Measurements from ENCODE around the gene SMAD4. TPM values are rescaled to one million over a fixed set of nuclear protein-coding genes. Genes with fewer than 3 reads are reported as not detected.

SMAD4 gene
- polyA plus RNA-seq, 3 donors from 2014 or later: 38.8 to 67.2 (median 39.0) TPM

DNA sequence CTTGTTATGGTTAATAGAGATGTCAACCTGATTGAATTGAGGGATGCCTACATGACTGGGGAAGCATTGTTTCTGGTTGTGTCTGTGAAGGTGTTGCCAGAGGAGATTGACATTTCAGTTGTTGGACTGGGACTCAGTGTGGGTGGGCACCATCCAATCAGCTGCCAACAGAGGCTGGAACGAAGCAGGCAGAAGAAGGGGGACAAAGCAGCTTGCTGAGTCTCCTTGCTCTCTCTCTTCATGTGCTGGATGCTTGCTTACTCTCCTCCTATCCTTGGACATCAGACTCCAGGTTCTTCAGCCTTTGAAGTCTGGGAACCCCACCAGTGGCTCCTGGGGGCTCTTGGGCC lies 22.2 kb upstream of the SMAD4 start:
- DNase-seq: no peak
- H3K27ac Mint-ChIP-seq: no peak overlapping the region
- H3K27me3 Mint-ChIP-seq (ENCODE audit: low read depth in 3 of 3): peaks cover 0 to 2% (median 0%) of the 10 kb centered on the region in 3 donors
- H3K4me3 Mint-ChIP-seq: no peak overlapping the region
- no peaks in the 10 kb centered on the region for H3K4me1 Mint-ChIP-seq
- peaks cover 0 to 1% (median 0%) of the 10 kb centered on the region in 6 donors for H3K9me3 Mint-ChIP-seq
- H3K36me3 Mint-ChIP-seq: peaks cover 0 to 4% (median 0%) of the 10 kb centered on the region in 3 donors

GRCh38 chr18:51009072-51009471 lies 20.9 kb upstream of the SMAD4 start:
- Mint-ChIP-seq H3K27ac (no peak overlapping the region), H3K9me3 (no peaks in the 10 kb centered on the region), H3K36me3 (peaks cover 0 to 8% (median 0%) of the 10 kb centered on the region in 3 donors), H3K4me1 (no peaks in the 10 kb centered on the region), H3K27me3 (ENCODE audit: low read depth in 3 of 3) (peaks cover 0 to 2% (median 1%) of the 10 kb centered on the region in 3 donors), H3K4me3 (no peak overlapping the region)
- no peak for DNase-seq

GRCh38 chr18:51010218-51010617 lies 19.8 kb upstream of the SMAD4 start:
- no peaks in the 10 kb centered on the region for H3K9me3 Mint-ChIP-seq
- H3K4me1 Mint-ChIP-seq: no peaks in the 10 kb centered on the region
- peaks cover 0 to 8% (median 0%) of the 10 kb centered on the region in 3 donors for H3K36me3 Mint-ChIP-seq

GRCh38 chr18:51011709-51012108 lies 18.3 kb upstream of the SMAD4 start:
- no peak for DNase-seq
- H3K4me1 Mint-ChIP-seq: no peaks in the 10 kb centered on the region
- peaks cover 0 to 2% (median 1%) of the 10 kb centered on the region in 3 donors for H3K27me3 Mint-ChIP-seq (ENCODE audit: low read depth in 3 of 3)
- H3K4me3 Mint-ChIP-seq: no peak overlapping the region
- peaks cover 3 to 12% (median 7%) of the 10 kb centered on the region in 3 donors for H3K36me3 Mint-ChIP-seq
- H3K9me3 Mint-ChIP-seq: no peaks in the 10 kb centered on the region
- no peak overlapping the region for H3K27ac Mint-ChIP-seq

More at GRCh38 chr18:51010218-51010617, 19.8 kb upstream of the SMAD4 start:
- H3K4me3 Mint-ChIP-seq: no peak overlapping the region
- DNase-seq: no peak
- no peak overlapping the region for H3K27ac Mint-ChIP-seq
- peaks cover 0 to 2% (median 1%) of the 10 kb centered on the region in 3 donors for H3K27me3 Mint-ChIP-seq (ENCODE audit: low read depth in 3 of 3)

GRCh38 chr18:51012441-51012840 lies 17.6 kb upstream of the SMAD4 start:
- H3K27me3 Mint-ChIP-seq (ENCODE audit: low read depth in 3 of 3): peaks cover 0 to 2% (median 1%) of the 10 kb centered on the region in 3 donors
- no peak overlapping the region for H3K27ac Mint-ChIP-seq
- H3K4me1 Mint-ChIP-seq: no peaks in the 10 kb centered on the region
- DNase-seq: no peak
- H3K9me3 Mint-ChIP-seq: no peaks in the 10 kb centered on the region
- peaks cover 3 to 13% (median 10%) of the 10 kb centered on the region in 3 donors for H3K36me3 Mint-ChIP-seq
- no peak overlapping the region for H3K4me3 Mint-ChIP-seq

- Mint-ChIP-seq H3K36me3 (peaks cover 3 to 16% (median 10%) of the 10 kb centered on the region in 3 donors), H3K27me3 (ENCODE audit: low read depth in 3 of 3) (peaks cover 0 to 2% (median 1%) of the 10 kb centered on the region in 3 donors), H3K4me3 (no peak overlapping the region), H3K9me3 (no peaks in the 10 kb centered on the region), H3K4me1 (peaks cover 0 to 2% of the 10 kb centered on the region in 2 donors), H3K27ac (no peak overlapping the region)
- DNase-seq: no peak
Observed at GRCh38 chr18:51013259-51013658, 16.8 kb upstream of the SMAD4 start.

GRCh38 chr18:51017140-51017879 lies 12.7 kb upstream of the SMAD4 start:
- Mint-ChIP-seq H3K27me3 (ENCODE audit: low read depth in 3 of 3) (peaks cover 0 to 2% (median 1%) of the 10 kb centered on the region in 3 donors), H3K27ac (peak overlapping the region in 2 of 6 donors; percentile 69 to 73), H3K4me3 (no peak overlapping the region), H3K4me1 (peaks cover 0 to 2% of the 10 kb centered on the region in 2 donors), H3K9me3 (no peaks in the 10 kb centered on the region), H3K36me3 (peaks cover 3 to 15% (median 10%) of the 10 kb centered on the region in 3 donors)
- no peak for DNase-seq

DNA sequence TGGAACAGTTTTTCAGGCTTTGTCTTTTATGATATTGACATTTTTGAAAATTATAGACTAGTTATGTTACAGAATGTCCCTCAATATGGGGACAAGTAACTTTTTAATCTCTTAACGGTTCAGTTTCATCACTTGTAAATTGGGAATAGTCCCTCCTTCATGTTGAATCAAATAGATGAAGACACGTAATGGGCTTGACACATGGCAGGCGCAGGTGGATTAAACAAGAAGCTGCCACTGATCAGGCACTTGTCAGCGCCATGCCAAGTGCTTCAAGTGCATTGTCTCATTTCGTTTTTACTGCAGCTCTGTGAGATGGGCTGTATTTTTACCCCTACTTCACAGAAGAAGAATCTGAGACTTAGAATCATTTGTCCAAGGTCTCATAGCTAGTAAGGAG lies 9.5 kb upstream of the SMAD4 start:
- Mint-ChIP-seq H3K4me3 (no peak overlapping the region), H3K27me3 (ENCODE audit: low read depth in 3 of 3) (no peaks in the 10 kb centered on the region), H3K4me1 (peaks cover 0 to 4% of the 10 kb centered on the region in 2 donors), H3K9me3 (no peaks in the 10 kb centered on the region), H3K36me3 (peaks cover 7 to 15% (median 14%) of the 10 kb centered on the region in 3 donors), H3K27ac (no peak overlapping the region)
- no peak for DNase-seq

DNA sequence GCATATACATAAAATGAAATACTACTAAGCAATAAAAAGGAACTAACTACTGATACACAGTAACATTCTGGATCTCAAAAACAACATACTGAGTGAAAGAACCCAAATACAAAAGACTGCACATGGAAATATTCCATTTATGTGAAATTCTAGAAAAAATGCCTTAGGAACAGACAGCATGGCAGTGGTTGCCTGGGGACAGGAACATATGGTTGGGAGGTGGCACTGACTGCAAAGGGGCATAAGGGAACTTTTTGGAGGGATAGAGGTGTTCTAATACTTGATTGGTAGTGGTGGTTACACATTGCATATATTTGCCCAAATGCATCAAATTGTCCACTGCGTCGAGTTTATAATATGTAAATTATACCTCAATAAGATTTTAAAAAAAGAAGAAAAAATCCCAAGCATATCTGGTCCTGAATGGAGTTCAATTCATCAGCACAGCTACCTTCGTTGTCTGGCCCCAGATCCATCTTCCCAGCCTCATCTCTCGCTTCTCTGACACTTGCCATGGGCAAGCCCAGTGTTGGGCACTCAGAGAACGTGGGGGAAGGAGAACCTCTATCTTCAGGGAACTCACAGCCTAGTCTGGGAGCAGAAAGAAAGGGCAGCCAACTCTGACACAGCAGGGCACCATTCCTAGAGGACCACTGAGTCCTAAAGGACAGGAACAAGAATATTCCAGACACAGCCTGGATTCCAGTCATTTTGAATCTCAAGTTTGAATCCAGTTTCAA lies 8.6 kb upstream of the SMAD4 start:
- H3K4me3 Mint-ChIP-seq: no peak overlapping the region
- DNase-seq: no peak
- H3K9me3 Mint-ChIP-seq: no peaks in the 10 kb centered on the region
- H3K27ac Mint-ChIP-seq: no peak overlapping the region
- peaks cover 0 to 4% of the 10 kb centered on the region in 2 donors for H3K4me1 Mint-ChIP-seq
- H3K36me3 Mint-ChIP-seq: peaks cover 6 to 13% (median 9%) of the 10 kb centered on the region in 3 donors
- no peaks in the 10 kb centered on the region for H3K27me3 Mint-ChIP-seq (ENCODE audit: low read depth in 3 of 3)

DNA sequence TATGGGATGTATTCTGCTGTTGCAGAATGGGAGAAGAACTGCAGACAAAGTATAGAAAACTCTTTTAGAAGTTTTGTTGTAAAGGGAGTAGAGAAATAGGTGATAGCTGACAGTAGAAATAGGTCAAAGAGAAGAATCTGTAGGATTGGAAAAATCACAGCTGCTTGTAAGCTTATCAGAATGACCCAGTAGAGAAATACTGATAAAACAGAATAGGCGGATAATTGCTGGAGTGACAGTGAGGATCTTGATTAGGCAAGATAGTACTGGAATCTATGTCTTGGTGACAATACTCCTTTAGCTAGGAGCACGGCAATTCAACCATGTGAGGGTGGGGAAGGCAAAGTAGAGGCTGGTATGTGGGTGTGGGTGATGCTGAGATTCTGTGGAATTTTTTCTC lies 4.5 kb upstream of the SMAD4 start:
- H3K27ac Mint-ChIP-seq: no peak overlapping the region
- no peaks in the 10 kb centered on the region for H3K9me3 Mint-ChIP-seq
- H3K36me3 Mint-ChIP-seq: peaks cover 5 to 7% (median 6%) of the 10 kb centered on the region in 3 donors
- H3K27me3 Mint-ChIP-seq (ENCODE audit: low read depth in 3 of 3): peaks cover 7 to 16% (median 14%) of the 10 kb centered on the region in 3 donors
- no peak for DNase-seq
- H3K4me1 Mint-ChIP-seq: peaks cover 24 to 27% of the 10 kb centered on the region in 2 donors
- no peak overlapping the region for H3K4me3 Mint-ChIP-seq

GRCh38 chr18:51028201-51028805 lies 1.7 kb upstream of the SMAD4 start:
- DNase-seq: no peak
- peak overlapping the region; percentile 94 to 96 (median 95) for H3K4me3 Mint-ChIP-seq
- peaks cover 15 to 23% (median 23%) of the 10 kb centered on the region in 3 donors for H3K27me3 Mint-ChIP-seq (ENCODE audit: low read depth in 3 of 3)
- H3K36me3 Mint-ChIP-seq: peaks cover 5 to 7% (median 5%) of the 10 kb centered on the region in 3 donors
- H3K27ac Mint-ChIP-seq: peak overlapping the region; percentile 95 to 99 (median 98)
- peaks cover 48 to 53% of the 10 kb centered on the region in 2 donors for H3K4me1 Mint-ChIP-seq
- no peaks in the 10 kb centered on the region for H3K9me3 Mint-ChIP-seq

GRCh38 chr18:51029378-51029693 lies 677 bp upstream of the SMAD4 start:
- no peak for DNase-seq
- peaks cover 53 to 63% of the 10 kb centered on the region in 2 donors for H3K4me1 Mint-ChIP-seq
- H3K36me3 Mint-ChIP-seq: peaks cover 0 to 3% (median 3%) of the 10 kb centered on the region in 3 donors
- H3K4me3 Mint-ChIP-seq: peak overlapping the region; percentile 94 to 96 (median 95)
- no peaks in the 10 kb centered on the region for H3K9me3 Mint-ChIP-seq
- H3K27ac Mint-ChIP-seq: peak overlapping the region; percentile 95 to 99 (median 98)
- peaks cover 15 to 23% (median 23%) of the 10 kb centered on the region in 3 donors for H3K27me3 Mint-ChIP-seq (ENCODE audit: low read depth in 3 of 3)

DNA sequence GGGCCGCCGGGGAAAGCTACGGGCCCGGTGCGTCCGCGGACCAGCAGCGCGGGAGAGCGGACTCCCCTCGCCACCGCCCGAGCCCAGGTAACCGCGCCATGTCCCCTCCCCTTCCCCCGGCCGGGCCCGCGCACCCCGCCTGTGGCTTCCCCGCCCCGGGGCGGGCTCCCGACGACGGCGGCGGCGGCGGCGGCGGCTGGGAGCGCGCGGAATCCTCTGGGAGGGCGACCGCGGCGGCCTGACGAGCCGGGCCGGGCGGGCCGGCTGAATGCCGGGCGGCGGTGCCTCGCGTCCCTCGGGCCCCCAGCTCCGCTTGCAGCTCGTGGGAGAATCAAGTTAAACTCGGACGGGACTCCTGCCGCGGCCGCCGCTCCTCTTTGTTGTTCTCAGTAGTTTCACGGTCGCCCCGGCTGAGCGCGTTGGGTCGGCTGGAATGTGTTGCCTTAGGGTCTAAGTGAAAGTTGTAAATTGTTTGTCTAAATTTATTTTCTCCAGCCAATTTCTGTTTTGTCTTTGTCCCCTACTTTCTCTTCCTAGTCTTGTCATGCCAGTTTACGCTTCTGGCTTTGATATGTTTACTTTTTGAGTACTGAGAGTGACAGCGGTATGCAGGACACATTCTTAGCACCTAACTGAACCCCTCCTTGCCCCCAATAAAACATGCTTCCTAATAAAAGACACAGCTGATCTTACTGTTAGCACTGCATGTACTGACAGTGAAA lies 685 bp downstream of the SMAD4 start:
- no peak for DNase-seq
- Mint-ChIP-seq H3K9me3 (no peaks in the 10 kb centered on the region), H3K36me3 (peaks cover 0 to 3% (median 3%) of the 10 kb centered on the region in 3 donors), H3K4me1 (peaks cover 64 to 77% of the 10 kb centered on the region in 2 donors), H3K27me3 (ENCODE audit: low read depth in 3 of 3) (peaks cover 15 to 23% (median 23%) of the 10 kb centered on the region in 3 donors), H3K27ac (peak overlapping the region; percentile 97 to 100 (median 98)), H3K4me3 (peak overlapping the region; percentile 90 to 100 (median 98))
